Fibroblast of villous mesenchyme (primary cell): ENCODE measurements around the gene SGMS2. TPM values are rescaled to one million over a fixed set of nuclear protein-coding genes. Genes with fewer than 3 reads are reported as not detected.

Experiments
- DNase-seq: peaks from one replicate; pipeline ENCODE4 v3.0.0-alpha.2; 2010; ENCODE audit warnings: low read depth
- H3K4me3 ChIP-seq: 2 replicates; pipeline ENCODE4 v1.5.1; 2011; ENCODE audit warnings: low read depth, mild to moderate bottlenecking, low read length
- CTCF ChIP-seq: IDR thresholded peaks from 2 replicates; pipeline ENCODE4 v1.5.1; 2012; ENCODE audit warnings: low read depth, mild to moderate bottlenecking, low read length; ENCODE audit not compliant: insufficient read depth
- total RNA-seq: library from RNA; depleted of rRNA; stranded (reverse); fragments of >200 nt; gene quantifications from 2 replicates; pipeline ENCODE4 v1.2.3, GENCODE V29; 2012

SGMS2 gene
- total RNA-seq, 1 donor = 186 TPM

DNA sequence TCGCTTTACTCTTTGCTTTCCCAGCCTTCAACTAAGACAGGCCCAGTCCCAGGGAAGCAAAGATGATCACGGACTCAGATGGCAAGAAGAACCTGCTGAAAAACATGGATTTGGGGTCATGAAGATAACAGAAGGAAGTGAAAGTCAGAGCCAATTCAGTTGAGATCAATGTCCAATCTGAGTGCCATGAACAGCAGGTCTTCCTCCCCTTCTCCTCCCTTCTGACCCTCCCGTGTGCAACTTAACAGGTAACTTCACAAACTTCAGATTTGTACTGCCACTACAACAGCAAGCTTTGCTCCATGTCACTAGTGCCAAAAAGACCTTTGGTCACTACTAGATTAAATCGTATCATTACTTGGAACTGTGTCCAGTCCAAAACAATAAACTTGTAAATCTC, 15.5 kb upstream of the SGMS2 start:
- DNase-seq = no peak
- TF ChIP-seq CTCF = no peak
- H3K4me3 ChIP-seq = no peak overlapping the region

DNA sequence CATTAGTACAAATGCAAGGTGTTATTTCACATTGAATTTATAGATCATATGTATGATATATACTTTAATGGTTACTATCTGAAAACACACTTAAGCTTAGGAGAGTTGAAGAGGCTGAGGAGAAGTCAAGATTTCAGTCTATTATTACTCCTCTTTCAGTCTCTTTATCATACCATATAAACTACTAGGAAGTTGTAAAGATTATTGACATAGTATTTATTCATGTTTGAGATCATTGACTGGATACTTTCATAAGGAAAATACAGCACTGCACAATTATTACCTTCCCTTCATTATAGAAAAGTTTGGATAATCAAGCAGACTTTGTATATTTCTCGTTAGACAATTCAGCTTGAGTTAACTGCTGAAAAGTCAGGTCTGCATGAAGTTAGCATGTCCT, 10.0 kb upstream of the SGMS2 start:
- H3K4me3 ChIP-seq = no peak overlapping the region
- no peak for DNase-seq
- no peak for TF ChIP-seq CTCF

DNA sequence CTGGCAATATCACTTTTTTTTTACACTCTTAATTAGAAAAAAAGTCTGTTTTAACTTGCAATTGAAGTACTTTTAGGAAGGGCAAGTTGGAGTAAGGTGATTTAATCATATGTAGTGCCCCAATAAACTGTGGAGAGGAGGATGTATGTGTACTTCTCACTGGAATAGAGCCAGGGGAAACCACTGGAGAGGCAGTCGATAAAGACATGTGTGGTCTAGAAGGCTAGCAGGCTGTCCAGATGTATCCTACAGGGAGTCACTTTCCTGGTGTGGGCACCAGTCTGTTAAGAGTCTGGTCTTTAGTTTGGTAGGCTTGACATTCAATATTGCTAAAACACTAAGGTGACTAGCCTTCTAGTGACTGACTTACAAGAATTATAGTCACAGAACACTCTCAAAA, 9.6 kb upstream of the SGMS2 start:
- DNase-seq = peak; percentile 36
- TF ChIP-seq CTCF = no peak
- H3K4me3 ChIP-seq = no peak overlapping the region

GRCh38 chr4:107818301-107818910, 6.3 kb upstream of the SGMS2 start:
- H3K4me3 ChIP-seq = no peak overlapping the region
- no peak for DNase-seq
- TF ChIP-seq CTCF = no peak

GRCh38 chr4:107823870-107824349, 822 bp upstream of the SGMS2 start:
- TF ChIP-seq CTCF = no peak
- H3K4me3 ChIP-seq = peak overlapping the region; percentile 93
- DNase-seq = peak; percentile 19

- H3K4me3 ChIP-seq = peak overlapping the region; percentile 93
- peak; percentile 62 for DNase-seq
- no peak for TF ChIP-seq CTCF
These were observed 516 bp downstream of the SGMS2 start for GRCh38 chr4:107825072-107825824.
